SHP77 treated with DMSO at 0.1 percent for 48 hours (cell line): ENCODE results near the gene MYMX.
"Not testable (repeated sequence)": the region's sequence is repeated elsewhere in the genome, so short reads cannot be mapped to it uniquely, and the experiment has no call there.

Experiments used
- DNase-seq: peaks from one replicate; lab custom pipeline; 2025; lab: John Stamatoyannopoulos, UW

Gene MYMX

GRCh38 chr6:44219815-44220784 lies 3.4 kb downstream of the MYMX start:
- no peak for DNase-seq

DNA sequence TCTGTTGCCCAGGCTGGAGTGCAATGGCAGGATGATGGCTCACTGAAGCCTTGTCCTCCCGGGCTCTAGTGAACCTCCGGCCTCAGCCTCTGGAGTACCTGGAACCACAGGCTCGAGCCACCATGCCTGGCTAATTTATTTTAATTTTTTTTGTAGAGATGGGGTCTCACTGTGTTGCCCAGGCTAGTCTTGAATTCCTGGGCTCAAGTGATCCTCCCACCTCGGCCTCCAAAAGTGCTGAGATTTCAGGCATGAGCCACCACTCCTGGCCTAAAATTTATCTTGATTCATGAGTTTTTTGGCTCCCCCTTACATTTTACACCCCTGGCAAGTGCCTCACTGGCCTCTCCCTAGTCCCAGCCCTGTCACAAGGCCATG lies 4.2 kb downstream of the MYMX start:
- DNase-seq: no peak

GRCh38 chr6:44221291-44221960 lies 4.7 kb downstream of the MYMX start:
- DNase-seq: peak; percentile 82

DNA sequence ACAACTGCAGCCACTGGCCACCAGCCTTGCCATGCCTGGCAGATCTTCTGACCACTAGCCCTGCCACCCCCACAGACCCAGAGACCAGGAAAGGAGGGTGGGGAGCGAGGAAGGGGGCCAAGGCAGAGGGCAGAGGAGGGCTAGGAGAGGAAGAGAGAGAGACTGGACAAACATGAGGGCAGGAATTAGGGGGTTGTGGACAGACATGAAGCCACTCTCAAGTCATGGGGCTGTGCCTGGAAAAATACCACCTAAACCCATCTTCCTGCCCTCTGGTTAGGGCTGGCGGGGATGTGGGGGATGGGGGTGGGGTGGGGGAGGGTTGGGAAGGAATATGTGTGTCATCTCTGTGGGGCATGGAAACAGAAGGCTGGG lies 5.2 kb downstream of the MYMX start:
- no peak for DNase-seq

DNA sequence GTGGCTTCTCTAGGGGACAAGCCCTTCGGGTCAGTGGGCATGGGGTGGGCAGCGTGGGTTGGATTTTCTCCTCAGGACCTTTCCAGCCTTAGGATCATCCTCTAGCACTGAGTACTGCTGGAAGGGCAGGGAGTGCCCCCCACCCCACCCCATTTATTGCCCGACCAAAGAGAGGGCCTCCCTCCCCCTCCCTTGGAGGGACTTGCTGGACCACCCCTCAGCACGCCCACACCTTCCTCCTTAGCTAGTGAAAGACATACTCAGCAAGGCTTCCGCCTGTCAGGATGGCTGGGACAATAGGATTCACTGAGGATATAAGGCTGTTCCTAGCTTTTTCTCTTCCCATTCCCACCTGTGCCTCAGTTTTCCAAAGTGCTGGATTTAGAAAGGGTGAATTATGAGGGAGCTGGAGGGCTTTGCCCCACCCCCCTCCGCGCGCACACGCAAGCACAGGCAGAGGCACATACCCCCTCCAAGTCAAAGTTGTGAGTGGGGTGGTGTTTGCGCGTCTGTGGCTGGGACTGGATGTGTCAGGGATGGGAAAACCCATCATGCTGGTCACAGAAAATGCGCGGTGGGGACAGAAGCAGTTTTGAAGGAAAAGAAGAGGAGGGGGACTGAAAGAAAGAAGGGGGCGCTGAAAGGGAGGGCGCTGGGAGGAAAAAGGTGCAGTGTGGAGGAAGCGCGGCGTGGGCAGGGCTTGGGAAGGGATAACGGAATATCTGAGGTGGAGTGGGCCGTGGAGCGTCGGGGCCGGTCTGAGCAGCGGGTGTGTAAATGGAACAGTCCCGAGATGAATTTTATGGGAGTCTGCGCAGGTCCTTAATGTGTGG lies 6.0 kb downstream of the MYMX start:
- DNase-seq: no peak

GRCh38 chr6:44223319-44224028 lies 6.7 kb downstream of the MYMX start, which contains the start of gene SLC29A1:
Gene SLC29A1, plus strand, starts transcription at chr6:44223595. Its CDS starts 3,719 bp downstream, at chr6:44227314.
- DNase-seq: peak; percentile 49

DNA sequence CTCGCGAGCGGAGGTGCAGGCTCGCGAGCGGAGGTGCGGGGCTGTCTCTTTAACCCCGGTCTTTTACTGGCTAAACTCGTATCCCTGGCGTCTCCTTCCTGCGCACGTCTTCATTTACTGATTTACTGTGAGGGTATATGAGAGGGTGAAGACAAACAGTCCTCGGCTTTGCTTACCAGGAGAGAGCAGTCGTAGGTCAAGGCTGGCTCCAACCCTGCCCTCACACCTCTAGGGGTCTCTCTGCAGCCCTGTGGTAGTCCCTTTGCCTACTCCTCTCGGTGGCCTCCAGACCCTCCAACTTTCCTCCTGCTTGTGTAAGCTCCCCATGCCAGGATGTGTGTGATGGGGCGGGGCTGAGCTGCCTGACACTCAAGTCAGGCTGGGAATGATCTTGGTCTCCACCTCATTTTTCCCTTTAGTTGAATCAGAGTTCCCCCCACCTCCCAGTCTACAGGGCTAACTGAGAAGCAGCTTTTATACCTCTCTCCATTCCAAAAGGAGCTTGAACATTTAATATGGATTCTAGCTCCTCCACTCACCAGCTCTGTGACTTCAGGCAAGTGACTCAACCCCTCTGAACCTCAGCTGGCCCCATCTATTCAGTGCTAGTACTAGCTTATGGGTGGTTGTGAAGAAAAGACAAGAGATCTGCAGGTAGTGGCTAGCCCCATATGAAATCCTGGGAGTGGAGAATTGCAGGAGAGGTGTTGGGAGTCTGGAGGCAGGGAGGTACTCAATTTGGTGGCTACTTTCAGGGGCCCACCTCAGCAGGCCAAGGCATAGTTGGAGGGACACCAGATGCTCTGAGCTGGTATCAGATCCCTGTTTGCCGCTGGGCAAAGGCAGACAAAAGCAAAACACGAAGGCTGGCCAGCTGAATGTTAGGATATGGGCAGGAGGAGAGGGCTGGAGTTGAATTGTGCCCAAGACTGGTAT lies 7.6 kb downstream of the MYMX start:
- DNase-seq: no peak

DNA sequence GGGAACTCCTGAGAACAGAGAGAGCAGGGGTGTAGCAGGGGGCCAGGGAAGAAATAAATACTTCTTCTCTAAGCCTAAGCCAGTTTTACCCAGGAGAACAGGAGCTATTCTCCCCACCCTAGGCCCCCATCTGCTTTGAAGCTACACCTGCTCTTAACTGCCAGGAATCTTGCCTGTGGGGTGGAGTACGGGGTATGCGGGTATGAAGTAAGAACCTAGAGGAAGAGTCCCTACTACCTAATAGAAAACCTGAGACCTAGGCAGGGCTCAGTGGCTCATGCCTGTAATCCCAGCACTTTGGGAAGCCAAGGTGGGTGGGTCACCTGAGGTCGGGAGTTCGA lies 8.2 kb downstream of the MYMX start:
- DNase-seq: no peak

GRCh38 chr6:44225579-44226325 lies 9.0 kb downstream of the MYMX start:
- no peak for DNase-seq

DNA sequence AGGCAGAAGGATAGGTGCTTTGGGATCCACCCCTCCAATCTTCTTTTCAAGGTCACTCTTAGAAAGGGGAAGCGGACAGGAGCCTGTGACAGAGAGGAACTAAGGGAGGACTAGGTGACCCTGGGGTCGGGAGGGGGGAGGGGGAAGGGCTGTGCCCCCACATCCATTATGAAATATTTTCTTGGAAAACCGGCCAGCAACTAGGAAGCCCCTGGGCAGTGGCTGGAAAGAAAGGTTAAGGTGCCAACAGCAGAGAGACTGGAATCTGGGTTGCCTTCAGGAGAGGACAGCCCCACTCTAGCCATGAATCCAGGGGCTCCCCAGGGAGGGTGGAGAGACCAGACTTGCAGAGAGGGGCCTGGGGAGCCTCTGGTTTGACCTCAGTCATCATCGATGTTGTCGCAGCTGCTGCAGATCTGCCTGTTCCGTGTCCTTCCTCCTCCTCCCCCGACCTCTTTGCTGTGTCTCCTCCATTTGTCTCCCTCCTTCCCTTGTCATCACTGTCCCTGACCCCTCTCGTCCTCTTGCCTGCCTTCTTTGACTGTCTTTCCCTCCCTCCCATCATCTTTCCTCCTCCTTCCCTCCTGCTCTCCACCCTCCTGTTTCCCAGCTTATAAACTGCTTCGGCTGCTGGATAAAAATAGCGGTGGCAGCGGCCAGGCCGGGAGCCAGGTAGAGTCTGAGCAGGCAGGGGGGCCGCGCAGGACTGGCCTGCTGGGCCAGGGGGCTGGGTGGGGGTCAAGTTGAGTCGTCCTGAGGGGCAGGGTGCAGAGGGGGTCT lies 9.8 kb downstream of the MYMX start:
- DNase-seq: no peak

DNA sequence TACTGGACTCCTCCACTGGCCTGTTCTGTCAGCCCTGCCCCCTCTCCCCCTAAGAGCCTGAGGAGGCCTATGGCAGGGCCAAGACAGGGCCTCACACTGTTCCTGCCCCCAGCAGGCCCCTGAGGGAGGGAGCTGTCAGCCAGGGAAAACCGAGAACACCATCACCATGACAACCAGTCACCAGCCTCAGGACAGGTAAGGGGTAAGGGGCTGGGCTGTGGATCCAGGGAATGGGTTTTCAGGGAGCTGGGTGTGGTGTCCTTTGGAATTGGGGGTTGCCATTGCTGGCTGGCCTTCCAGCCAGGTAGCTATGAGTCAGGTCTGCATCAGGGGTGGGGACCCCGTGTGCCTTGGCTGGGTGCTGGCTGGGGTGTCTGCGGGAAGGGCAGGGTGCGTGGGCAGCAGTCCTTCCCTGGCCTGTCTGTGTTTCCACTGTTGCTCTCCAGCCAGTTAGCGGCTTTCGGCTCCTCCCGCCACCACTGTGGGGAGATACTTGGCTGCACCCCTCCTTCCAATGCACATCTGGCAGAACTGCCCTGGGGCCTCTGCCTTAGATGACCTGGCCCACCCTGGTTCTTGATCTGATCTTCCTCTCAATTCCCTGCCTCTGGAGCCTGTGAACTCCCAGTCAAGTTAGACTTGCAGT lies 10.5 kb downstream of the MYMX start:
- DNase-seq: no peak

DNA sequence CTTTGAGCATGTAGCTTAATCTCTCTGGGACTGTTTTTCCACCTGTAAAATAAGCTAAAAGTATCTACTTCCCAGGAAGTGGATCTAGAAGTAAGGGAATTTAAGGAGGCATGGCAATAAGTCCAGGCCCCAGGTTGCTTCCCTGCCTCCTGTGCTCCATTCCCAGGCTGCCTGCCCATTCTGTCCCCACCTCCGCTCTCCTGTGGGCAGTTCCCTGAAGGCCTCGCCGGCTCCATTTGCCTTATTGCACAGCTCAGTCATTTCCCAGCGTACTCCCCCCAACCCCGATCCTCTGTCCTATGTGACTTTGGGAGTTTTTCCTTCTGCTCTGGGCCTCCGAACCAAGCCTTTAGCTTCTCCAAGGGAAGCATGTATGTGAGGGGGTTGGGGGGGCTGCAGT lies 11.3 kb downstream of the MYMX start:
- DNase-seq: no peak

GRCh38 chr6:44228433-44228832 lies 11.7 kb downstream of the MYMX start:
- no peak for DNase-seq

- DNase-seq: no peak
These were observed 12.1 kb downstream of the MYMX start for GRCh38 chr6:44228836-44229235.

- DNase-seq: no peak
These were observed 12.8 kb downstream of the MYMX start for GRCh38 chr6:44229376-44230033.

GRCh38 chr6:44230034-44230675 lies 13.4 kb downstream of the MYMX start:
- DNase-seq: no peak

GRCh38 chr6:44231426-44231825 lies 14.7 kb downstream of the MYMX start:
- not testable (repeated sequence) for DNase-seq
